GM21367 (cell line): ENCODE data around the gene IER5.
"Not testable (repeated sequence)": the region's sequence is repeated elsewhere in the genome, so short reads cannot be mapped to it uniquely, and the experiment has no call there.

Experiments
- ATAC-seq: cut with Tn5 transposase; IDR thresholded peaks from one replicate; pipeline ENCODE4 v1.9.1; 2021; ENCODE audit not compliant: unreplicated experiment

IER5 gene

GRCh38 chr1:181114574-181115367 is 26.3 kb downstream of the IER5 start:
- ATAC-seq: no peak

GRCh38 chr1:181115368-181115684 is 26.8 kb downstream of the IER5 start:
- ATAC-seq: no peak

DNA sequence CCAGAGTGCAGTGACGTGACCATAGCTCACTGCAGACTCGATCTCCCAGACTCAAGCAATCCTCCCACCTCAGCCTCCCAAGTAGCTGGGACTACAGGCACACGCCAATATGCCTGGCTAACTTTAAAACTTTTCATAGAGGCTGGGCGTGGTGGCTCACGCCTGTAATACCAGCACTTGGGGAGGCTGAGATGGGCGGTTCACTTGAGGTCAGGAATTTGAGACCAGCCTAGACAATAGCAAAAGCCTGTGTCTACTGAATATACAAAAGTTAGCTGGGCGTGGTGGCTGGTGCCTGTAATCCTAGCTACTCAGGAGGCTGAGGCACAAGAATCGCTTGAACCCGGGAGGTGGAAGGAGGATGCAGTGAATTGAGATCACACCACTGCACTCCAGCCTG is 27.5 kb downstream of the IER5 start:
- not testable (repeated sequence) for ATAC-seq

GRCh38 chr1:181116819-181117390 is 28.4 kb downstream of the IER5 start:
- ATAC-seq: no peak

DNA sequence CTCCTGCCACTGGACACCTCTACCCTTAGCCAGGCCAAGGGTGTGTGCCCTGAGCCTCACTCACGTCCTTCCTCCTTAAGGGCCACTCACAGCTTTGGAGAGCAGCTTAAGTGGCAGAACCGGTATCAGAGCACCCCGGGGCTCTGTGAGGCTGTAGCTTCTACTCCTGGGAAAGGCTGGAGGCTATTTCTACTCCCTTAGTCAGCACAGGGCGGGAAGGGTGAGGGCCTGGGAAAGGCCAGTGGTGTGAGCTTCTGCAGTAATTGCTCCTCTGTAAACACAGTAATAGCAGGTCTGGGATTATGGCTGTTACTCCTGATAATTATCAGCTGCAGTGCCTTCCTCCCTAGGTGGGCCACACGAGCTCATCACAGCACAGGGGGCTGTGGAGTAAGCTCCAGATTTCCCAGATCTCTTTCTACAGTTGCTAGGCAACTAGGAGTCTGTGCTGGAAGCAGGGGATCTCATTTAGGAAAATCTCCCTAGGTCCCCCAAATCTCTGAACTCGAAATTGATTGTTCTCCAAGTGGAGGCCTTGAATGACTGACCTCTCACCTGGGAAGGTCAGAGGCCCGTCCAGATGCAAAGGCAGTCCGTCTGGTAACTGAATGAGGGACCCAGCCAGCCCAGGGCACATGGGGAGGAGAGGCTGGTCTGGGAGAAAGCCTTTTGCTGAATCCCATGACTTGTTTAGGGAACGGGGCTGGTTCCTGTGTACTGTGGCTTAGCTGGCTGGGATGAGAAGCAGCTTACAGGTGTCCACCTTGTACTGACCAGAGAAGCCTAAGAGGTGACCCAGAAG is 29.3 kb downstream of the IER5 start:
- ATAC-seq: no peak

DNA sequence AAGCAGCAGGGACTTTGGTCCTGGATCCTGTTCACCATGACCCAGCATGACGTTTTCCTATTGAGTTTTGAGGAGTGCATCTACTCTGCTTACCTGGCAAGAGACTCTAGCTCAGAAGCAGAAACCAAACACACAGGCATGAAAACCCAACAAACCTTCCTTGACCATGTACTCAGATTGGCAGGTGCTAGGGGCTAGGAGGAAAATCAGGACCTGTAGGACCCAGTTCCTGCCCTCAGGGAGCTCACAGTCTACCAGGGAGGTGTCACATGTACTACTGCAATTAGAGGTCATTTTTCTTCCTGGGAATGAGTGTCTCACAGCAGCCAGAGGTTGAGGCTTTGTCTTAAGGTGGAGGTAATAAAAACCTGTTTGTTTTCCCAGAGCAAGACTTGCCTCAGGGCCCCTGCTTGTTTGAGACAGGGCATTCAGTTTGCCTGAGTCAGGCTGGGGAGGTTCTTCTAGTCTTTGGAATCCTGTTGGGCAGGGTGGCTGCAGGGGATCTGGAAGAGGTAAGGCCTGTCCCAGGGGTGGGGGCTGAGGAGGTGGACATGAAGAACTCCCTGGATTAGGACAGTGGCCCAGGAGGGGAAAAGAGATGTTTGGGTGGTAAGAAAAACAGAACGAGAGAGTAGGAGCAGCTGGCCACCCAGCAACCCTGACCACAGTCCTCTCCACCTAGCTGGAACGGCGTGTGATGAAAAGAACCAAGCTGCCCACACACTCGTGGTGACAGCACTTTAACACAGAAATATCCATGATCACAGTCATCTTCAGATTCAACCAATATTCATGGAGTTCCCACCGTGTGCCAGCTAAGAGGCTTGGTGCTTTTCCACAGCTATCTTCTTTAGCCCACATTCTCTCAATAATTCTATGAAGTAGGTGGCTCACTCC is 30.8 kb downstream of the IER5 start:
- ATAC-seq: no peak

DNA sequence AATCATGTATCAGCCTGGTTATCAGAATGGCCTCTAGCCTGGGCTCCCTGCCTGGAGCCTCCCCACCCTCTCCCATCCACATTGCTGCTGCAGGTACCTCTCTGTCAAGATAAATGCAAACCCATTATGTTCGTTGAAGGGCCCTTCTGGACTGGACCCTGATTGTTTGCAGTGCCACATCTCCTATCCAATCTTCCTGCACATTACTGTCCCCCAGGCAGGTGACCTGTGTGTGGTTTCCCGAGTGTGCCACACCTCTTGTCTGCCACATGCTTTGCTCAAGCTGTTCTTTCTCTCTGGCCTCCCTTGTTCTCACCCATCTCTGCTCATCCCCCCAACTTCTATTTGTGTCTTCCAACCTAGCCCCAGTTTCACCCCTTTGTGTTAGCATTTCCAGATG is 32.4 kb downstream of the IER5 start:
- ATAC-seq: no peak

DNA sequence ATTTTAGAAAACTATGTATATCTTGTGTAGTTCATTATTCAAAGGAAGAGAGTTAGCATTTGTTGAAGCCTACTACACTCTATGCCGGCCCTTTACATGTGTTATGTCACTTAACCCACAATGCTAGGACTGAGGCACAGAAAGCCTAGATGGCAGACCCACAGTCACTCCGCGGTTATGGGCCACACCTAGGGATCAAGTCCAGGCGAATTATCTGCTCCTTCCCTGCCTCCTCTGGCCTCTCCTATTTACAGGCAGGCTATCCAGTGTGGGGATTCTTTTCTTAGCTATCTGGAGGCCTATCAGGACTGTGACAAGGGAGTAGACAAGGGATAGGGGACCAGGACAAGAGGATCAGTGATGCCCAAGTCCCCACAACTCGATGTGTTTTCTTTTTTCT is 33.0 kb downstream of the IER5 start:
- no peak for ATAC-seq

GRCh38 chr1:181122222-181122621 is 33.7 kb downstream of the IER5 start:
- no peak for ATAC-seq

GRCh38 chr1:181123173-181123572 is 34.7 kb downstream of the IER5 start:
- no peak for ATAC-seq

- ATAC-seq: no peak
These were observed 35.8 kb downstream of the IER5 start for GRCh38 chr1:181124291-181124751.

- no peak for ATAC-seq
These were observed 37.8 kb downstream of the IER5 start for GRCh38 chr1:181126289-181126688.

- ATAC-seq: no peak
These were observed 38.5 kb downstream of the IER5 start for GRCh38 chr1:181126871-181127587.

DNA sequence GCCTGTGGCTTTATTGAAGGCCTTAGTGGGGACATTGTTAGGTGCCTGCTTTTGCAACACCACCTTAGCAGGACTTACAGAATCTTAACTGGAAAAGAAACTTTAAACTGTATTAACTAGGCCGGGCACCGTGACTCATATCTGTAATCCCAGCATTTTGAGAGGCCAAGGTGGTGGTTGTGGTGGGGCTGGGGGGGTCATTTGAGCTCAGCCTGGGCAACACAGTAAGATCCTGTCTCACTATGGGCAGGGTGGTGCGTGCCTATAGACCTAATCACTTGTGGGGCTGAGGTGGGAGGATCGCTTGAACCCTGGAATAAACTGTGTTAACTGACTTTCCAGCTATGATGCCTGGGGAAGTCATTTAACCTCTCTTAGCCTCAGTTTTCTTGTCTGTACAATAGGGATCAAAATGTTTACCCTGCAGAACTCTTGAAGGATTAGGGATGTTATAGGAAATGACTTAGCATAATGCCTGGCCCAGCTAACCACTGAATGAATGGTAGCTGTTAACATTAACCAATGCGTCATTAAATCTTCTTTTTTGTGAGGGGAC is 39.5 kb downstream of the IER5 start:
- ATAC-seq: no peak

GRCh38 chr1:181128592-181129497 is 40.3 kb downstream of the IER5 start:
- ATAC-seq: peak; percentile 49

GRCh38 chr1:181129771-181130606 is 41.5 kb downstream of the IER5 start:
- no peak for ATAC-seq

GRCh38 chr1:181131255-181131941 is 42.9 kb downstream of the IER5 start:
- peak; percentile 13 for ATAC-seq
